Measurements from ENCODE around the gene UBE2Z. TPM values are rescaled to one million over a fixed set of nuclear protein-coding genes. Genes with fewer than 3 reads are reported as not detected.
"Not testable (repeated sequence)": the region's sequence is repeated elsewhere in the genome, so short reads cannot be mapped to it uniquely, and the experiment has no call there.

Gene UBE2Z
- total RNA-seq, 2 experiments from 2014 or later, result 102 to 109 TPM

GRCh38 chr17:48928876-48929811 lies 20.9 kb downstream of the UBE2Z start:
- peaks cover 11% of the 10 kb centered on the region for H3K4me1 Mint-ChIP-seq (ENCODE audit: low read depth)
- H3K9me3 Mint-ChIP-seq, result no peaks in the 10 kb centered on the region
- peaks cover 56% of the 10 kb centered on the region for H3K36me3 Mint-ChIP-seq
- H3K27me3 Mint-ChIP-seq, result no peaks in the 10 kb centered on the region
- intact Hi-C loops (cut with micrococcal nuclease), result no loop called here
- ChIA-PET CTCF (interaction anchor here (1.1 kb wide), 1 partner anchor 50 kb away, joined by 3 read pairs; no protein-coding TSS in a partner anchor), POLR2A (interaction anchor here (1.2 kb wide), 1 partner anchor 14 kb away, joined by 5 read pairs; no protein-coding TSS in a partner anchor)
- peak overlapping the region; percentile 14 for H3K27ac Mint-ChIP-seq
- DNase-seq, result no peak
- H3K4me3 Mint-ChIP-seq, result no peak overlapping the region

DNA sequence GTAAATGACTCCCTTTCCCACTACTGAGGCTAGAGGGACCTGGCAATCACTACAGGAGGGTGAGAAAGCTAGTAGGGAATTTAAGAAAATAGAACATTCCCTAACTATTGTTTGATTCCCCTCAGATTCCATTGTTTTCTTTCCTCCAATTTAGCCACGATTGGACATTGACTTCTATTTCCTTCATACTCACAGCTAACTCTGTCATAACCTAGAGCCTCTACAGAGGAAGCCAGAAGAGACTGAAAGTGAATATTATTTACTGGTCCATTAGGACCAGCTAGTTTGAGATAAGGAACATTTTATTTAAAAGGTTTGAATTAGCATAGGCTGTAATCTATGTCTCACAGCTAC lies 21.6 kb downstream of the UBE2Z start:
- Mint-ChIP-seq H3K27me3 (no peaks in the 10 kb centered on the region), H3K4me3 (no peak overlapping the region), H3K4me1 (ENCODE audit: low read depth) (peaks cover 11% of the 10 kb centered on the region), H3K36me3 (peaks cover 56% of the 10 kb centered on the region), H3K27ac (no peak overlapping the region), H3K9me3 (no peaks in the 10 kb centered on the region)
- ChIA-PET CTCF (no interaction called here), POLR2A (interaction anchor here (1.2 kb wide), 1 partner anchor 14 kb away, joined by 5 read pairs; no protein-coding TSS in a partner anchor)
- DNase-seq, result no peak
- intact Hi-C loops (cut with micrococcal nuclease), result no loop called here

DNA sequence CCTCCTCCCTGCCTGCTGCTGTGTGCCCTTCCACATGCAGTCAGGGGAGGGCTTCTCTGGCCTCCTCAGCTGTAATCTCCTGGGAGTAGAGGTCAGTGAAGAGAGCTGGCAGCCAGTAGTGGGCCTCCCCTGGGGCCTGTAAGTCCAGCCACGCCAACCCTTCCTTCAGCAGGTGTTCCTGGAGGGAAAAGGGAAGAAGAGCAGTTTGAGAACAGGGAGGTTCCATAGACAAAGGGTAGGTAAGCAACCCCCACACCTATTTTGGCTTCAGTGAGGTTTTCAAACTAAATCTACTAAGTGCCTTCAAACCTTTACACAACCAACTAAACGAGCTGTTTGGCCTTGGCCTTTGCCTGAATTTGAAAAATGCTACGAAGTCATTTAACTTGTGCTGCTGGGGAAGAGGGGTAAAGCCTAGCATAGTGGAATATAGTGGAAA lies 22.2 kb downstream of the UBE2Z start:
- ChIA-PET CTCF (no interaction called here), POLR2A (interaction anchor here (0.9 to 1.5 kb wide), 3 partner anchors 14 to 15 kb away, joined by 4 to 5 read pairs (median 4); partner anchors contain the start of gene SNF8)
- H3K4me1 Mint-ChIP-seq (ENCODE audit: low read depth), result peaks cover 11% of the 10 kb centered on the region
- peaks cover 53% of the 10 kb centered on the region for H3K36me3 Mint-ChIP-seq
- H3K9me3 Mint-ChIP-seq, result no peaks in the 10 kb centered on the region
- no peaks in the 10 kb centered on the region for H3K27me3 Mint-ChIP-seq
- DNase-seq, result no peak
- H3K27ac Mint-ChIP-seq, result peak overlapping the region; percentile 42
- no peak overlapping the region for H3K4me3 Mint-ChIP-seq
- intact Hi-C loops (cut with micrococcal nuclease), result no loop called here

DNA sequence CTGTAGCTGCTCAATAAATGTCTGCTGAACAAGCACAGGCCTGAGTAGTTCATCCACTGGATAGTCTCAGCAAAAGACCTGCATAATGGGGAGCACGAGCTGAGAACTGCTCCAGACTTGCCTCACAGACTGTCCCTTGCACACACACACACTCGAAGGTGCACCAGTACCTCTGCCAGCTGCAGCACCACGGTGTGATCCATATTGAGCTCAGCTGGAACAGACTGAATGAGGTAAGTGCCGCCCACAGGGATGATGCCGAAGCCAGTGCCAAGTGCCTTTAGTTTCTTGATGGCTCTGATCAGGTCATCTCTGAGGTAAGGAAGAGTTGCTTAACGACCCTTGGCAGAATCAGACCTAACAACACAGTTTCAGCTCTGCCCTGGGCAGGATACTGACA lies 24.8 kb downstream of the UBE2Z start:
- Mint-ChIP-seq H3K4me3 (no peak overlapping the region), H3K9me3 (no peaks in the 10 kb centered on the region), H3K4me1 (ENCODE audit: low read depth) (peaks cover 7% of the 10 kb centered on the region), H3K27ac (no peak overlapping the region), H3K36me3 (peaks cover 43% of the 10 kb centered on the region), H3K27me3 (no peaks in the 10 kb centered on the region)
- intact Hi-C loops (cut with micrococcal nuclease), result no loop called here
- ChIA-PET POLR2A (no interaction called here), CTCF (interaction anchor here (0.9 kb wide), 1 partner anchor 49 kb away, joined by 3 read pairs; no protein-coding TSS in a partner anchor)
- no peak for DNase-seq

DNA sequence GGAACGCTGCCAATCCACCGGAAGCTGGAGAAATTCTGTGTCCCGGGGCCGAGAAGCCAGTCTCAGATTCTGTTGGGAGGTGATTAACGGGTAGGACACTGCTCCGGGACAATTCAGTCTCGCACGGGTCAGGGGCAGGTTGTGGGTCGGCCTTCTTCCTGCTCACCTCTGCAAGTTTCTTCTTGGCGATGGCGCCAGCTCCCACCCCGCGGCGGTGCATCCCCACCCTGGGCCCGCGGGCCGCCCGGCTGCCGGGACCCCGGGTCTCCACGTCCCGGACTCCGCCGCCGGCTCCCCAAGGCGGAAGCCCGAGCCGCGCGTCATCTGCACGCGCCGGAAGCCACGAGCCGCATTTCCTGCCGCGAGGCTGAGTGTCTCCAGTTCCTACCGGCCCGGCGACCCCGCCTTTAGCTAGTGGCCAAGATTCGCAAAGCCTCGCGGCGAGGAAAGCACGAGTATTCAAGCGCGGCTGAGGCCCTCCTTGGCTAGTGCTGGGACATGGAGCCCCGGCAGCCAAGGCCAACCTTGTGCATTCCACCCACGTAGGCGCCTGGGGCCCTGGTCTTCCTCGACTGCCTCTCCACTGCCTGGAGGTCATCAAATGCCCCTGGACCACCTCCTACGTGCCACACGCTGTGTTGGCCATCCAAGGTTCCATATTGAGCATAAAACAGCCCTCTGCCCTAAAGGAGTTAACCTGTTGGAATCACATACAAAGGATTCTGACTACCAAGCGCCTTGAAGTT lies 36.5 kb downstream of the UBE2Z start, which contains the start of gene SNF8:
TSS of gene SNF8 (minus strand) at position 328 of the 746 bp plus-strand sequence. CDS start at position 220, 108 bp downstream.
- peak within 1 kb of the TSS; percentile 99 for H3K4me3 Mint-ChIP-seq
- H3K36me3 Mint-ChIP-seq, result peaks cover 10% of the 10 kb centered on the region
- H3K27me3 Mint-ChIP-seq, result no peaks in the 10 kb centered on the region
- peak within 1 kb of the TSS; percentile 88 for H3K27ac Mint-ChIP-seq
- ChIA-PET CTCF (interaction anchor here (0.6 to 1.6 kb wide), 6 partner anchors 9 to 284 kb away, joined by 3 to 9 read pairs (median 4); no protein-coding TSS in a partner anchor), POLR2A (interaction anchor here (0.9 to 2.4 kb wide), 5 partner anchors 14 to 247 kb away, joined by 4 to 16 read pairs (median 4); partner anchors contain the start of genes ATP5MC1 and UBE2Z)
- H3K9me3 Mint-ChIP-seq, result no peaks in the 10 kb centered on the region
- peak; percentile 96 for DNase-seq
- intact Hi-C loops (cut with micrococcal nuclease), result loop anchor here (1.0 kb wide), 1 partner anchor 52 kb away; the partner anchor contains the start of gene ATP5MC1
- peaks cover 14% of the 10 kb centered on the region for H3K4me1 Mint-ChIP-seq (ENCODE audit: low read depth)

DNA sequence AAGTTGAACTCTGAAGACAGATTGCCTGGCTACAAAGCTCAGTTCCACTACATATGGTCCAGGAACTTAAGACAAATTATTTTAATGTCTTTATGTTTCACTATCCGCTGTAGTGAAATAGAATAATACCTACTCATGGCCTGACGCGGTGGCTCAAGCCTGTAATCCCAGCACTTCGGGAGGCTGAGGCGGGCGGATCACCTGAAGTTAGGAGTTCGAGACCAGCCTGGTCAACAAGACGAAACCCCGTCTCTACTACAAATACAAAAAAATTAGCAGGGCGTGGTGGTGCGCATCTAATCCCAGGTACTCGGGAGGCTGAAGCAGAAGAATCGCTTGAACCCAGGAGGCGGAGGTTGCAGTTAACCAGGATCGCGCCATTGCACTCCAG lies 37.0 kb downstream of the UBE2Z start:
- H3K27me3 Mint-ChIP-seq; intact Hi-C loops (cut with micrococcal nuclease); H3K9me3 Mint-ChIP-seq; DNase-seq: not testable (repeated sequence)
- H3K27ac Mint-ChIP-seq, result peak overlapping the region; percentile 83
- peaks cover 10% of the 10 kb centered on the region for H3K36me3 Mint-ChIP-seq
- ChIA-PET POLR2A (interaction anchor here (0.9 to 2.4 kb wide), 5 partner anchors 15 to 247 kb away, joined by 4 to 16 read pairs (median 4); partner anchors contain the start of genes ATP5MC1 and UBE2Z), CTCF (interaction anchor here (1.0 to 1.6 kb wide), 4 partner anchors 9 to 104 kb away, joined by 3 to 9 read pairs (median 4); no protein-coding TSS in a partner anchor)
- peak overlapping the region; percentile 99 for H3K4me3 Mint-ChIP-seq
- peaks cover 14% of the 10 kb centered on the region for H3K4me1 Mint-ChIP-seq (ENCODE audit: low read depth)

DNA sequence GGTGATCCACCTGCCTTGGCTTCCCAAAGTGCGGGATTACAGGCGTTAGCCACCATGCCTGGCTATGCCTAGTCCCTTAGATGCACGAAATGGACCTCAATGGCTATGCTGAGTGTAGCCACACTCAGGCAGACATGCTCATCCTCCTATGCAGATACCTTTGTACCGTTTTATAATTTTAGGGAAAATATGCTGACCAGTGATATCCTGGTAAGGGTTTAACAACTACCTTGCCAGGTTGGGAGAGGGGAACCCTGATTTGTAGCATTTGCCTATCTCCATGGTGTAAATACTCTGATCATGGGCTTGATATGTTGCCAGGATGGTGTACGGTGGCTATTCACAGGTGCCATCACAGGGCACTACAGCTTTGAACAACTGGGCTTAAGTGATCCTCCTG lies 43.4 kb downstream of the UBE2Z start:
- intact Hi-C loops (cut with micrococcal nuclease), result loop anchor here (5.0 kb wide), 1 partner anchor 81 kb away; no protein-coding TSS in a partner anchor
- Mint-ChIP-seq H3K36me3 (no peaks in the 10 kb centered on the region), H3K9me3 (no peaks in the 10 kb centered on the region), H3K4me1 (ENCODE audit: low read depth) (peaks cover 3% of the 10 kb centered on the region), H3K27me3 (peaks cover 11% of the 10 kb centered on the region), H3K4me3 (no peak overlapping the region), H3K27ac (no peak overlapping the region)
- POLR2A ChIA-PET, result no interaction called here
- CTCF ChIA-PET, result no interaction called here
- no peak for DNase-seq

GRCh38 chr17:48952904-48953303 lies 44.7 kb downstream of the UBE2Z start:
- Mint-ChIP-seq H3K27ac (no peak overlapping the region), H3K27me3 (peaks cover 12% of the 10 kb centered on the region), H3K9me3 (no peaks in the 10 kb centered on the region), H3K4me1 (ENCODE audit: low read depth) (peaks cover 3% of the 10 kb centered on the region), H3K36me3 (no peaks in the 10 kb centered on the region), H3K4me3 (no peak overlapping the region)
- DNase-seq, result peak; percentile 20
- ChIA-PET CTCF (interaction anchor here (0.6 to 1.1 kb wide), 3 partner anchors 79 to 928 kb away, joined by 3 read pairs; no protein-coding TSS in a partner anchor), POLR2A (no interaction called here)
- intact Hi-C loops (cut with micrococcal nuclease), result loop anchor here (5.0 kb wide), 1 partner anchor 79 kb away; no protein-coding TSS in a partner anchor

- DNase-seq, result peak; percentile 30
- POLR2A ChIA-PET, result no interaction called here
- H3K4me1 Mint-ChIP-seq (ENCODE audit: low read depth), result peaks cover 3% of the 10 kb centered on the region
- peaks cover 17% of the 10 kb centered on the region for H3K27me3 Mint-ChIP-seq
- no peaks in the 10 kb centered on the region for H3K36me3 Mint-ChIP-seq
- intact Hi-C loops (cut with micrococcal nuclease), result loop anchor here (5.0 kb wide), 1 partner anchor 78 kb away; no protein-coding TSS in a partner anchor
- H3K4me3 Mint-ChIP-seq, result no peak overlapping the region
- H3K27ac Mint-ChIP-seq, result no peak overlapping the region
- CTCF ChIA-PET, result interaction anchor here (1.3 to 1.4 kb wide), 2 partner anchors 10 to 78 kb away, joined by 4 to 5 read pairs; partner anchors contain the start of gene SNF8
- H3K9me3 Mint-ChIP-seq, result no peaks in the 10 kb centered on the region
Measured at GRCh38 chr17:48954300-48954755, 46.1 kb downstream of the UBE2Z start.

- peaks cover 32% of the 10 kb centered on the region for H3K27me3 Mint-ChIP-seq
- H3K36me3 Mint-ChIP-seq, result no peaks in the 10 kb centered on the region
- DNase-seq, result no peak
- POLR2A ChIA-PET, result interaction anchor here (0.6 kb wide), 1 partner anchor 12 kb away, joined by 3 read pairs; no protein-coding TSS in a partner anchor
- H3K4me1 Mint-ChIP-seq (ENCODE audit: low read depth), result no peaks in the 10 kb centered on the region
- CTCF ChIA-PET, result interaction anchor here (0.6 to 1.1 kb wide), 2 partner anchors 72 to 79 kb away, joined by 4 read pairs; no protein-coding TSS in a partner anchor
- no peaks in the 10 kb centered on the region for H3K9me3 Mint-ChIP-seq
- no peak overlapping the region for H3K4me3 Mint-ChIP-seq
- intact Hi-C loops (cut with micrococcal nuclease), result no loop called here
- H3K27ac Mint-ChIP-seq, result no peak overlapping the region
Measured at GRCh38 chr17:48960834-48961515, 52.8 kb downstream of the UBE2Z start.

All from activated CD4-positive, alpha-beta memory T cell treated with anti-CD3 and anti-CD28 coated beads for 36 hours (primary cell).